H9 (cell line): ENCODE data around the gene STPG1. TPM values are rescaled to one million over a fixed set of nuclear protein-coding genes. Genes with fewer than 3 reads are reported as not detected.

ENCODE experiments used
- DNase-seq: peaks from one replicate; pipeline ENCODE4 v3.0.0-alpha.2; 2017
- H2AFZ ChIP-seq: one replicate; pipeline ENCODE4 v1.6.1; 2013; ENCODE audit warnings: mild to moderate bottlenecking, low read length, control low read depth, moderate library complexity
- H2AK5ac ChIP-seq: 2 replicates; pipeline ENCODE4 v1.6.1; 2013; ENCODE audit warnings: low read length, control low read depth, mixed read lengths; ENCODE audit not compliant: insufficient read length
- H2BK120ac ChIP-seq: one replicate; pipeline ENCODE4 v1.6.1; 2013; ENCODE audit warnings: low read depth, mild to moderate bottlenecking, low read length, control low read depth, inconsistent platforms; ENCODE audit not compliant: poor library complexity, severe bottlenecking
- H2BK12ac ChIP-seq: 2 replicates; pipeline ENCODE4 v1.6.1; 2013; ENCODE audit warnings: low read length, control low read depth, mixed read lengths, low read depth; ENCODE audit not compliant: insufficient read length
- H2BK15ac ChIP-seq: 2 replicates; pipeline ENCODE4 v1.6.1; 2013; ENCODE audit warnings: low read depth, low read length, control low read depth
- H2BK20ac ChIP-seq: one replicate; pipeline ENCODE4 v1.6.1; 2013; ENCODE audit warnings: low read depth, mild to moderate bottlenecking, low read length, control low read depth, inconsistent platforms; ENCODE audit not compliant: poor library complexity, severe bottlenecking
- H2BK5ac ChIP-seq: 2 replicates; pipeline ENCODE4 v1.6.1; 2013; ENCODE audit warnings: low read length, control low read depth, mixed read lengths; ENCODE audit not compliant: insufficient read length
- H3K14ac ChIP-seq: 2 replicates; pipeline ENCODE4 v1.6.1; 2013; ENCODE audit warnings: low read length, control low read depth; ENCODE audit not compliant: insufficient read depth
- H3K18ac ChIP-seq: 2 replicates; pipeline ENCODE4 v1.6.1; 2013; ENCODE audit warnings: low read depth, mild to moderate bottlenecking, mixed read lengths, low read length, control low read depth; ENCODE audit not compliant: insufficient read length
- H3K23ac ChIP-seq: 2 replicates; pipeline ENCODE4 v1.6.1; 2013; ENCODE audit warnings: low read length, control low read depth, mixed read lengths, low read depth; ENCODE audit not compliant: insufficient read length
- H3K23me2 ChIP-seq: 2 replicates; pipeline ENCODE4 v1.6.1; 2013; ENCODE audit warnings: low read depth, mild to moderate bottlenecking, mixed read lengths, low read length, control low read depth; ENCODE audit not compliant: insufficient read length, poor library complexity, severe bottlenecking
- H3K27ac ChIP-seq: 2 replicates; pipeline ENCODE4 v1.5.1; 2013; ENCODE audit warnings: low read length, control low read depth, mixed read lengths, low read depth; ENCODE audit not compliant: insufficient read length
- H3K27me3 ChIP-seq: 2 replicates; pipeline ENCODE4 v1.6.1; 2013; ENCODE audit warnings: low read length, control low read depth, inconsistent platforms; ENCODE audit not compliant: insufficient read depth
- H3K4ac ChIP-seq: 2 replicates; pipeline ENCODE4 v1.6.1; 2013; ENCODE audit warnings: low read depth, mild to moderate bottlenecking, control low read depth, inconsistent platforms, low read length, moderate library complexity
- H3K4me1 ChIP-seq: 2 replicates; pipeline ENCODE4 v1.6.1; 2013; ENCODE audit warnings: low read length, control low read depth, inconsistent platforms; ENCODE audit not compliant: insufficient read depth
- H3K4me2 ChIP-seq: 2 replicates; pipeline ENCODE4 v1.6.1; 2013; ENCODE audit warnings: low read length, control low read depth, mixed read lengths; ENCODE audit not compliant: insufficient read length, insufficient read depth
- H3K56ac ChIP-seq: 2 replicates; pipeline ENCODE4 v1.6.1; 2013; ENCODE audit warnings: low read depth, mild to moderate bottlenecking, mixed read lengths, low read length, control low read depth; ENCODE audit not compliant: insufficient read length
- H3K79me1 ChIP-seq: 2 replicates; pipeline ENCODE4 v1.6.1; 2013; ENCODE audit warnings: low read depth, mild to moderate bottlenecking, moderate library complexity, low read length, control low read depth, inconsistent platforms; ENCODE audit not compliant: insufficient read depth, poor library complexity, severe bottlenecking
- H3K79me2 ChIP-seq: 2 replicates; pipeline ENCODE4 v1.6.1; 2013; ENCODE audit warnings: low read length, control low read depth, inconsistent platforms; ENCODE audit not compliant: insufficient read depth
- H3K9ac ChIP-seq: 2 replicates; pipeline ENCODE4 v1.6.1; 2013; ENCODE audit warnings: low read length, control low read depth, mixed read lengths; ENCODE audit not compliant: insufficient read length; ENCODE audit errors: extremely low read depth
- H3K9me3 ChIP-seq: one replicate; pipeline ENCODE4 v1.6.1; 2013; ENCODE audit warnings: low read depth, low read length, inconsistent platforms; ENCODE audit not compliant: control insufficient read depth
- H3T11ph ChIP-seq: one replicate; pipeline ENCODE4 v1.6.1; 2013; ENCODE audit warnings: mild to moderate bottlenecking, low read length, control low read depth, inconsistent platforms
- H4K20me1 ChIP-seq: one replicate; pipeline ENCODE4 v1.6.1; 2013; ENCODE audit not compliant: control insufficient read depth, insufficient read length, insufficient read depth
- H4K5ac ChIP-seq: 2 replicates; pipeline ENCODE4 v1.6.1; 2013; ENCODE audit warnings: low read depth, mild to moderate bottlenecking, mixed read lengths, low read length, control low read depth; ENCODE audit not compliant: insufficient read length
- H4K8ac ChIP-seq: replicated peaks from 2 replicates; pipeline ENCODE4 v1.6.1; 2013; ENCODE audit warnings: low read length, control low read depth, mixed read lengths, low read depth; ENCODE audit not compliant: insufficient read length
- H4K91ac ChIP-seq: 2 replicates; pipeline ENCODE4 v1.6.1; 2013; ENCODE audit warnings: low read depth, mild to moderate bottlenecking, moderate library complexity, mixed read lengths, low read length, control low read depth; ENCODE audit not compliant: insufficient read length
- H3K27ac Mint-ChIP-seq, 3 experiments: 2 replicates in 2 of 3; 3 replicates in 1 of 3; pipeline ENCODE4 v1.8.0; 2020 to 2021; ENCODE audit warnings: mixed read lengths in 3 of 3, mild to moderate bottlenecking in 1 of 3, moderate library complexity in 1 of 3
- H3K27me3 Mint-ChIP-seq: 2 replicates; pipeline ENCODE4 v1.8.0; 2021; ENCODE audit warnings: low read depth, mild to moderate bottlenecking, moderate library complexity, mixed read lengths
- H3K36me3 Mint-ChIP-seq, 3 experiments: 2 replicates in 2 of 3; 3 replicates in 1 of 3; pipeline ENCODE4 v1.8.0; 2020 to 2021; ENCODE audit warnings: low read depth in 3 of 3, mixed read lengths in 3 of 3; ENCODE audit not compliant: insufficient read depth in 1 of 3
- H3K4me1 Mint-ChIP-seq, 2 experiments: 2 replicates each; pipeline ENCODE4 v1.8.0; 2020; ENCODE audit warnings: mixed read lengths in 2 of 2
- H3K4me3 Mint-ChIP-seq, 2 experiments: 2 replicates in 1 of 2; 3 replicates in 1 of 2; pipeline ENCODE4 v1.8.0; 2020 to 2021; ENCODE audit warnings: mild to moderate bottlenecking in 2 of 2, mixed read lengths in 2 of 2, moderate library complexity in 1 of 2
- H3K9me3 Mint-ChIP-seq, 2 experiments: 2 replicates in 1 of 2; 3 replicates in 1 of 2; pipeline ENCODE4 v1.8.0; 2020; ENCODE audit warnings: mild to moderate bottlenecking in 2 of 2, mixed read lengths in 2 of 2, moderate library complexity in 1 of 2
- WGBS: extraction: QIAGEN DNeasy Blood & Tissue Kit; methylation state at CpG from one replicate; pipeline ENCODE4 v1.1.7; 2013; ENCODE audit warnings: missing lambda C conversion rate, low lambda C conversion rate, mixed read lengths; ENCODE audit not compliant: insufficient read length; ENCODE audit errors: extremely low coverage; 5-methylcytosine and 5-hydroxymethylcytosine counted together
- total RNA-seq: library from RNA; stranded (reverse); gene quantifications from 2 replicates; pipeline ENCODE4 v1.2.1, GENCODE V29; 2021
- TF ChIP-seq, protein P1 (sequence below): fragments of 200-600 bp; sonication (generic); conservative IDR thresholded peaks from 3 replicates; pipeline ENCODE4 v1.8.0; 2021; ENCODE audit warnings: antibody characterized with exemption, mild to moderate bottlenecking

The STPG1 gene
- total RNA-seq, 1 experiment from 2014 or later, result 8.3 TPM

DNA sequence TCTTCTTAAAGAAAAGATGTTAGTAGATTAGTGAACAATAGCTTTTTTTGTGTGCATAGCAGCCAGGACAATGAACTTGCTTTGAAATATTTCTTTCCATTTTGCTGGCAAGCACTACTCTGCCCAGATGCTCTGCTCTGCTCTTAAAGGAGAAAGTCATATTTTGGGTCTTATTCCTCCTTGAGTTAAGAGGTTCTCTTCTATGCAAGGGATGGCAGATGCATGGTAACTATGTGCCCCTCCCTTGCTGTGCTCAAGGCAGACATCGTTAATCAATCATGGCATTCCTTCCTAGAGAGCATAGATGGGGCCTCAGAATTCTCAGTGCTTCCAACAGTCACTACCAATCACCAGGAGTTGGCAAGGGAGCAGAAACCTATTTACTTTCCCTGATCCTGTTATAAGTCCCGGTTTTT is 29.7 kb upstream of the STPG1 start:
- Histone ChIP-seq H3K27me3 (no peaks in the 10 kb centered on the region), H4K8ac (no peak overlapping the region), H2BK20ac (no peak overlapping the region), H3K27ac (no peak overlapping the region), H2AK5ac (no peak overlapping the region), H2AFZ (no peak overlapping the region), H3K18ac (no peak overlapping the region), H2BK15ac (no peak overlapping the region), H2BK5ac (no peak overlapping the region), H3K4ac (no peak overlapping the region), H3K79me2 (no peaks in the 10 kb centered on the region), H3K9me3 (no peaks in the 10 kb centered on the region), H3K9ac (no peak overlapping the region), H3K23ac (no peak overlapping the region), H3K56ac (no peak overlapping the region), H3K23me2 (no peaks in the 10 kb centered on the region), H3K14ac (no peak overlapping the region), H2BK12ac (no peak overlapping the region), H3T11ph (no peak overlapping the region), H2BK120ac (no peak overlapping the region), H3K79me1 (no peaks in the 10 kb centered on the region), H4K5ac (no peak overlapping the region), H4K91ac (no peak overlapping the region), H3K4me1 (no peaks in the 10 kb centered on the region), H3K4me2 (no peak overlapping the region), H4K20me1 (no peaks in the 10 kb centered on the region)
- Mint-ChIP-seq H3K36me3 (peaks cover 0 to 7% (median 5%) of the 10 kb centered on the region in 3 experiments; a peak in 4 of 7 replicates), H3K4me3 (no peak overlapping the region), H3K9me3 (no peaks in the 10 kb centered on the region), H3K27me3 (no peaks in the 10 kb centered on the region), H3K27ac (no peak overlapping the region), H3K4me1 (peaks cover 6 to 26% of the 10 kb centered on the region in 2 experiments)
- no peak for DNase-seq
- TF ChIP-seq, protein P1, sequence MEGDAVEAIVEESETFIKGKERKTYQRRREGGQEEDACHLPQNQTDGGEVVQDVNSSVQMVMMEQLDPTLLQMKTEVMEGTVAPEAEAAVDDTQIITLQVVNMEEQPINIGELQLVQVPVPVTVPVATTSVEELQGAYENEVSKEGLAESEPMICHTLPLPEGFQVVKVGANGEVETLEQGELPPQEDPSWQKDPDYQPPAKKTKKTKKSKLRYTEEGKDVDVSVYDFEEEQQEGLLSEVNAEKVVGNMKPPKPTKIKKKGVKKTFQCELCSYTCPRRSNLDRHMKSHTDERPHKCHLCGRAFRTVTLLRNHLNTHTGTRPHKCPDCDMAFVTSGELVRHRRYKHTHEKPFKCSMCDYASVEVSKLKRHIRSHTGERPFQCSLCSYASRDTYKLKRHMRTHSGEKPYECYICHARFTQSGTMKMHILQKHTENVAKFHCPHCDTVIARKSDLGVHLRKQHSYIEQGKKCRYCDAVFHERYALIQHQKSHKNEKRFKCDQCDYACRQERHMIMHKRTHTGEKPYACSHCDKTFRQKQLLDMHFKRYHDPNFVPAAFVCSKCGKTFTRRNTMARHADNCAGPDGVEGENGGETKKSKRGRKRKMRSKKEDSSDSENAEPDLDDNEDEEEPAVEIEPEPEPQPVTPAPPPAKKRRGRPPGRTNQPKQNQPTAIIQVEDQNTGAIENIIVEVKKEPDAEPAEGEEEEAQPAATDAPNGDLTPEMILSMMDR, result no peak
- no CpG with 5 or more reads among the region's 2 CpGs for WGBS
